SU-DHL-6 (cell line): ENCODE results near the gene TGM2.
"Not testable (repeated sequence)": the region's sequence is repeated elsewhere in the genome, so short reads cannot be mapped to it uniquely, and the experiment has no call there.

Source experiments
- H2AFZ ChIP-seq: fragments of 200-600 bp; sonication (generic); 2 replicates; pipeline ENCODE4 v1.6.1; 2014; ENCODE audit warnings: low read depth, mild to moderate bottlenecking, moderate library complexity, mixed read lengths, antibody characterized with exemption, low read length; ENCODE audit not compliant: severe bottlenecking
- H3F3A ChIP-seq: fragments of 200-600 bp; shearing (Covaris generic); 2 replicates; pipeline ENCODE4 v1.6.0; 2016; ENCODE audit warnings: antibody characterized with exemption, mild to moderate bottlenecking; ENCODE audit not compliant: insufficient read depth
- H3K27ac ChIP-seq: fragments of 200-600 bp; sonication (generic); 2 replicates; pipeline ENCODE4 v1.5.1; 2016; ENCODE audit warnings: low read depth, mild to moderate bottlenecking, low read length, moderate library complexity, mixed read lengths
- H3K27me3 ChIP-seq: fragments of 200-600 bp; sonication (generic), shearing (Covaris generic); 2 replicates; pipeline ENCODE4 v1.6.0; 2014; ENCODE audit warnings: mild to moderate bottlenecking, low read length
- H3K36me3 ChIP-seq: fragments of 200-600 bp; sonication (generic); 2 replicates; pipeline ENCODE4 v1.6.1; 2014; ENCODE audit warnings: mild to moderate bottlenecking, low read length, mixed read lengths
- H3K4me2 ChIP-seq: fragments of 300-600, 200-600 bp; shearing (Covaris generic), sonication (generic); 2 replicates; pipeline ENCODE4 v1.6.0; 2014; ENCODE audit warnings: low read length, low read depth, mild to moderate bottlenecking; ENCODE audit not compliant: poor library complexity, severe bottlenecking
- H3K4me3 ChIP-seq: fragments of 200-600 bp; sonication (generic); 2 replicates; pipeline ENCODE4 v1.5.1; 2014; ENCODE audit warnings: antibody characterized with exemption, low read length, mild to moderate bottlenecking, mixed read lengths; ENCODE audit not compliant: insufficient read depth, poor library complexity, severe bottlenecking
- H3K79me2 ChIP-seq: fragments of 200-600 bp; sonication (generic); 2 replicates; pipeline ENCODE4 v1.6.1; 2014; ENCODE audit warnings: mild to moderate bottlenecking, low read length, moderate library complexity; ENCODE audit not compliant: insufficient read depth
- H3K9ac ChIP-seq: fragments of 200-600 bp; sonication (generic); 2 replicates; pipeline ENCODE4 v1.7.0; 2014; ENCODE audit warnings: mild to moderate bottlenecking, low read length
- H3K9me2 ChIP-seq: fragments of 200-600 bp; sonication (generic); replicated peaks from 2 replicates; pipeline ENCODE4 v1.6.1; 2014; ENCODE audit warnings: low read length; ENCODE audit not compliant: insufficient read depth
- H3K9me3 ChIP-seq: fragments of 200-600 bp; sonication (generic); 2 replicates; pipeline ENCODE4 v1.6.1; 2014; ENCODE audit warnings: low read length, mixed read lengths; ENCODE audit not compliant: insufficient read depth
- H4K20me1 ChIP-seq: fragments of 200-600 bp; sonication (generic); 2 replicates; pipeline ENCODE4 v1.6.1; 2014; ENCODE audit warnings: low read depth, mild to moderate bottlenecking, antibody characterized with exemption, low read length, moderate library complexity, mixed read lengths
- EZH2phosphoT487 ChIP-seq: fragments of 200-600 bp; sonication (generic), shearing (Covaris generic); conservative IDR thresholded peaks from 2 replicates; pipeline ENCODE4 v1.6.1; 2018; ENCODE audit warnings: mild to moderate bottlenecking, antibody characterized with exemption, low read length, moderate library complexity, mixed read lengths
- TF ChIP-seq, protein P1 (sequence below): fragments of 200-600 bp; sonication (generic); IDR thresholded peaks from one replicate; pipeline ENCODE4 v1.5.1; 2017; ENCODE audit warnings: antibody characterized with exemption, mild to moderate bottlenecking, low read length, moderate library complexity; ENCODE audit not compliant: insufficient read depth, poor library complexity, severe bottlenecking

Gene TGM2

DNA sequence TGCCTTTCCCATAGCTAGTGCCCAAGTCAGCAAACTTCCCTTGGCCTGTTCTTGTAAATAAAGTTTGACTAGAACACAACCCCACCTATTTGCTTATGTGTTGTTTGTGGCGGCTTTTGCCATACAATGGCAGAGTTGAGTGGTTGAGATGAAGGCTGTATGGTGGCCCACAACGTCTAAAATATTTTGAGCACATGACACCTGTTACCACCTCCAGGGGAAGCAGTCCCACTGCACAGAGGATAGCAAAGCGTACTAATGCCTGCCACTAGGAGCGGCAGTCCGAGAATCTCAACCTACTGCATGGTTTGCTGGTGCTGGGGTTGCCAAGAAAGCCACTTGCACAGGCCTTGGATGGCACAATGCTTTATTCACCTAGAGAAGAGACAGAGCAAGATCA, 58.6 kb downstream of the TGM2 start:
- Histone ChIP-seq H3K9me2 (no peaks in the 10 kb centered on the region), H4K20me1 (no peaks in the 10 kb centered on the region), H3K4me3 (no peak overlapping the region), H3K79me2 (no peaks in the 10 kb centered on the region), H3K27me3 (no peaks in the 10 kb centered on the region), H3K9me3 (no peaks in the 10 kb centered on the region), H3K36me3 (no peaks in the 10 kb centered on the region), H3K9ac (no peak overlapping the region), H3K4me2 (no peak overlapping the region), H3K27ac (no peak overlapping the region), H2AFZ (no peak overlapping the region), H3F3A (no peaks in the 10 kb centered on the region)
- TF ChIP-seq EZH2phosphoT487, result no peak

DNA sequence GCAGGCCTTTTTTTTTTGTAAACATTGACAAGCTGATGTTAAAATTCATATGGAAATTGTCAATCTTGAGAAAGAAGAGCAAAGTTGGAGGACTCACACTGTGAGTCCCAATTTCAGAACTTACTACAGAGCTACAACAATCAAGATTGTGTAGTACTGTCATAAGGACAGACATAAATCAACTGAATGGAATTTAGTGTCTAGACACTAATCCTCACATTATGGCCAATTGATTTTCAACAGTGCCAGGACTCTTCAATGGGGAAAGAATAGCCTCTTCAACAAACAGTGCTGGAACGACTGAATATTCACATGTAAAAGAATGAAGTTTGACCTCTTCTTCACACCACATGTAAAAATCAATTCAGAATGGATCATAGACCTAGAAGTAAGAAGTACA, 60.8 kb downstream of the TGM2 start:
- H3K9me3 ChIP-seq, result no peaks in the 10 kb centered on the region
- no peak overlapping the region for H3K4me3 ChIP-seq
- no peaks in the 10 kb centered on the region for H3K36me3 ChIP-seq
- no peak overlapping the region for H3K9ac ChIP-seq
- no peaks in the 10 kb centered on the region for H3K27me3 ChIP-seq
- no peaks in the 10 kb centered on the region for H3K9me2 ChIP-seq
- no peaks in the 10 kb centered on the region for H3K79me2 ChIP-seq
- TF ChIP-seq, protein P1, sequence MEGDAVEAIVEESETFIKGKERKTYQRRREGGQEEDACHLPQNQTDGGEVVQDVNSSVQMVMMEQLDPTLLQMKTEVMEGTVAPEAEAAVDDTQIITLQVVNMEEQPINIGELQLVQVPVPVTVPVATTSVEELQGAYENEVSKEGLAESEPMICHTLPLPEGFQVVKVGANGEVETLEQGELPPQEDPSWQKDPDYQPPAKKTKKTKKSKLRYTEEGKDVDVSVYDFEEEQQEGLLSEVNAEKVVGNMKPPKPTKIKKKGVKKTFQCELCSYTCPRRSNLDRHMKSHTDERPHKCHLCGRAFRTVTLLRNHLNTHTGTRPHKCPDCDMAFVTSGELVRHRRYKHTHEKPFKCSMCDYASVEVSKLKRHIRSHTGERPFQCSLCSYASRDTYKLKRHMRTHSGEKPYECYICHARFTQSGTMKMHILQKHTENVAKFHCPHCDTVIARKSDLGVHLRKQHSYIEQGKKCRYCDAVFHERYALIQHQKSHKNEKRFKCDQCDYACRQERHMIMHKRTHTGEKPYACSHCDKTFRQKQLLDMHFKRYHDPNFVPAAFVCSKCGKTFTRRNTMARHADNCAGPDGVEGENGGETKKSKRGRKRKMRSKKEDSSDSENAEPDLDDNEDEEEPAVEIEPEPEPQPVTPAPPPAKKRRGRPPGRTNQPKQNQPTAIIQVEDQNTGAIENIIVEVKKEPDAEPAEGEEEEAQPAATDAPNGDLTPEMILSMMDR, result no peak
- TF ChIP-seq EZH2phosphoT487, result no peak
- no peaks in the 10 kb centered on the region for H3F3A ChIP-seq
- H3K4me2 ChIP-seq, result no peak overlapping the region
- no peak overlapping the region for H2AFZ ChIP-seq
- no peaks in the 10 kb centered on the region for H4K20me1 ChIP-seq
- H3K27ac ChIP-seq, result no peak overlapping the region

DNA sequence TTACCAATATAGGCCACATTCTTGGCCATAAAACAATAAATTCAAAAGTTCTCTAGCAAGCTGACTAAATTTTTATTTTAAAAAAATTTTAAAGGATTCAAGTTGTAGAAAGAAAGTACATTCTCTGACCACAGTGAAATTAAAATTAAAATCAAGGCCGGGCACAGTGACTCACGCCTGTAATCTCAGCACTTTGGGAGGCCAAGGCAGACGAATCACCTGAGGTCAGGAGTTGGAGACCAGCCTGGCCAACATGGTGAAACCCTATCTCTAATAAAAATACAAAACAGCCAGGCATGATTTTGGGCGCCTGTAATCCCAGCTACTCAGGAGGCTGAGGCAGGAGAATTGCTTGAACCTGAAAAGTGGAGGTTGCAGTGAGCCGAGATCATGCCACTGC, 62.9 kb downstream of the TGM2 start:
- not testable (repeated sequence) for H4K20me1 ChIP-seq, H3K36me3 ChIP-seq, H3K27me3 ChIP-seq, H3K27ac ChIP-seq, H3K4me3 ChIP-seq, H3K4me2 ChIP-seq, H3F3A ChIP-seq, H3K9me3 ChIP-seq, H3K79me2 ChIP-seq, H3K9ac ChIP-seq, H3K9me2 ChIP-seq, H2AFZ ChIP-seq

DNA sequence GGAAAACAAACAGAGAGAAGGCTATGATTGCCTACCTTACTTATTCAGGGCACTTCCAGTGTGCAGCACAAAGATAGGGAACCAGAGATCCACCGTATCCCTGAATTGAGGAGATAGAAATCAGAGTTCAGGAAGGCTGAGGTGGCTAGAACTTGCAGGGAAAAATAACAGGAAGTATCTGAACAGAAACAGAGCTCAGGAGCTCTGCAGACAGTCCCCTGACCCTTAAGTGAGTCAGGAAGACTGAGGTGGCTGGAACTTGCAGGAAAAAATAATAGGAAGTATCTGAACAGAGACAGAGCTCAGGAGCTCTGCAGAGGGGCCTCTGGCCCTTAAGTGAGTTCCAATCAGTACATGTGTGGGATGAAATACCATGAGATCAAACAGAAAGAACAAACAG, 66.1 kb downstream of the TGM2 start:
- Histone ChIP-seq H3K4me3 (no peak overlapping the region), H3K27me3 (no peaks in the 10 kb centered on the region), H3K9me3 (no peaks in the 10 kb centered on the region), H3K4me2 (no peak overlapping the region), H3K9me2 (no peaks in the 10 kb centered on the region), H3F3A (no peaks in the 10 kb centered on the region), H3K27ac (no peak overlapping the region), H3K79me2 (no peaks in the 10 kb centered on the region), H3K36me3 (no peaks in the 10 kb centered on the region), H2AFZ (no peak overlapping the region), H3K9ac (no peak overlapping the region), H4K20me1 (no peaks in the 10 kb centered on the region)
- no peak for TF ChIP-seq EZH2phosphoT487
- TF ChIP-seq, protein P1, result no peak
